WTC11 (cell line): ENCODE results near the gene RPS6KB2. TPM values are rescaled to one million over a fixed set of nuclear protein-coding genes. Genes with fewer than 3 reads are reported as not detected.

ENCODE experiments used
- ATAC-seq: fragments of 200-7000 bp; cut with Tn5 transposase; 2 replicates; pipeline ENCODE4 v1.10.0; 2021; ENCODE audit warnings: mild to moderate bottlenecking, moderate library complexity
- CTCF ChIA-PET: fragments of 300-600 bp; sonication (Branson Sonifier 250); formaldehyde crosslinking; loops from one replicate; lab custom pipeline; 2021; ENCODE audit warnings: antibody characterized with exemption; lab: Charles Lee
- POLR2A ChIA-PET: fragments of 350-600 bp; sonication (Branson Sonifier 250); formaldehyde crosslinking; loops from one replicate; lab custom pipeline; 2021; ENCODE audit warnings: antibody characterized with exemption; lab: Charles Lee
- DNase-seq: peaks from one replicate; pipeline ENCODE4 v3.0.0; 2021; ENCODE audit warnings: low spot score
- H3K27ac Mint-ChIP-seq: 2 replicates; pipeline ENCODE4 v1.8.0; 2021; ENCODE audit warnings: mixed read lengths
- H3K27me3 Mint-ChIP-seq: 2 replicates; pipeline ENCODE4 v1.8.0; 2021; ENCODE audit warnings: low read depth, mild to moderate bottlenecking, moderate library complexity, mixed read lengths
- H3K36me3 Mint-ChIP-seq: 2 replicates; pipeline ENCODE4 v1.8.0; 2021; ENCODE audit warnings: mixed read lengths
- H3K4me1 Mint-ChIP-seq: 2 replicates; pipeline ENCODE4 v1.8.0; 2022; ENCODE audit warnings: mixed read lengths
- H3K4me3 Mint-ChIP-seq: 2 replicates; pipeline ENCODE4 v1.8.0; 2021; ENCODE audit warnings: mild to moderate bottlenecking, moderate library complexity, mixed read lengths
- H3K9me3 Mint-ChIP-seq: 2 replicates; pipeline ENCODE4 v1.8.0; 2021; ENCODE audit warnings: mixed read lengths
- ARID4B ChIP-seq: sonication (generic); formaldehyde crosslinking; IDR thresholded peaks from 2 replicates; pipeline ENCODE4 v1.8.0; 2023; ENCODE audit warnings: missing genetic modification reagents, mild to moderate bottlenecking, borderline replicate concordance
- GRHL2 ChIP-seq: fragments of 250-450 bp; sonication (Bioruptor Pico); IDR thresholded peaks from 2 replicates; pipeline ENCODE4 v1.8.0; 2022; ENCODE audit warnings: mild to moderate bottlenecking, moderate library complexity; ENCODE audit not compliant: insufficient replicate concordance, severe bottlenecking
- KAT7 ChIP-seq: sonication (generic); formaldehyde crosslinking; IDR thresholded peaks from 2 replicates; pipeline ENCODE4 v1.8.1; 2023; ENCODE audit warnings: missing genetic modification reagents, mild to moderate bottlenecking, borderline replicate concordance
- NFATC4 ChIP-seq: fragments of 250-450 bp; sonication (Bioruptor Pico); IDR thresholded peaks from 2 replicates; pipeline ENCODE4 v1.9.0; 2021; ENCODE audit warnings: mild to moderate bottlenecking
- PRRX2 ChIP-seq: fragments of 250-450 bp; sonication (Bioruptor Pico); IDR thresholded peaks from 2 replicates; pipeline ENCODE4 v1.8.0; 2021; ENCODE audit warnings: mild to moderate bottlenecking
- TCF7 ChIP-seq: sonication (generic); formaldehyde crosslinking; IDR thresholded peaks from 2 replicates; pipeline ENCODE4 v1.8.0; 2022; ENCODE audit warnings: mild to moderate bottlenecking, low read depth, missing genetic modification reagents, moderate library complexity
- TP53 ChIP-seq: sonication (generic); formaldehyde crosslinking; IDR thresholded peaks from 2 replicates; pipeline ENCODE4 v1.8.1; 2023; ENCODE audit warnings: mild to moderate bottlenecking, missing genetic modification reagents
- ZBTB43 ChIP-seq: sonication (generic); formaldehyde crosslinking; IDR thresholded peaks from 2 replicates; pipeline ENCODE4 v1.8.1; 2023; ENCODE audit warnings: mild to moderate bottlenecking, missing genetic modification reagents
- total RNA-seq: library from RNA; stranded (reverse); gene quantifications from 3 replicates; pipeline ENCODE4 v1.2.3, GENCODE V29; 2021
- TF ChIP-seq, protein P1 (sequence below): fragments of 250-450 bp; sonication (Bioruptor Pico); IDR thresholded peaks from 2 replicates; pipeline ENCODE4 v1.9.0; 2021; ENCODE audit warnings: mild to moderate bottlenecking
- TF ChIP-seq, protein P2 (sequence below): fragments of 250-450 bp; sonication (Bioruptor Pico); IDR thresholded peaks from 2 replicates; pipeline ENCODE4 v1.8.0; 2021; ENCODE audit warnings: mild to moderate bottlenecking
- TF ChIP-seq, protein P3 (sequence below): sonication (generic); formaldehyde crosslinking; IDR thresholded peaks from 2 replicates; pipeline ENCODE4 v1.8.1; 2023; ENCODE audit warnings: mild to moderate bottlenecking, missing genetic modification reagents, moderate library complexity
- TF ChIP-seq, protein P4 (sequence below): sonication (generic); formaldehyde crosslinking; IDR thresholded peaks from 2 replicates; pipeline ENCODE4 v1.8.1; 2023; ENCODE audit warnings: mild to moderate bottlenecking, moderate library complexity, missing genetic modification reagents
- TF ChIP-seq, protein P5 (sequence below): sonication (generic); formaldehyde crosslinking; IDR thresholded peaks from 2 replicates; pipeline ENCODE4 v1.8.0; 2022; ENCODE audit warnings: mild to moderate bottlenecking, missing genetic modification reagents

RPS6KB2 gene
- total RNA-seq, 1 experiment from 2014 or later = 54.7 TPM

- TF ChIP-seq, protein P1, sequence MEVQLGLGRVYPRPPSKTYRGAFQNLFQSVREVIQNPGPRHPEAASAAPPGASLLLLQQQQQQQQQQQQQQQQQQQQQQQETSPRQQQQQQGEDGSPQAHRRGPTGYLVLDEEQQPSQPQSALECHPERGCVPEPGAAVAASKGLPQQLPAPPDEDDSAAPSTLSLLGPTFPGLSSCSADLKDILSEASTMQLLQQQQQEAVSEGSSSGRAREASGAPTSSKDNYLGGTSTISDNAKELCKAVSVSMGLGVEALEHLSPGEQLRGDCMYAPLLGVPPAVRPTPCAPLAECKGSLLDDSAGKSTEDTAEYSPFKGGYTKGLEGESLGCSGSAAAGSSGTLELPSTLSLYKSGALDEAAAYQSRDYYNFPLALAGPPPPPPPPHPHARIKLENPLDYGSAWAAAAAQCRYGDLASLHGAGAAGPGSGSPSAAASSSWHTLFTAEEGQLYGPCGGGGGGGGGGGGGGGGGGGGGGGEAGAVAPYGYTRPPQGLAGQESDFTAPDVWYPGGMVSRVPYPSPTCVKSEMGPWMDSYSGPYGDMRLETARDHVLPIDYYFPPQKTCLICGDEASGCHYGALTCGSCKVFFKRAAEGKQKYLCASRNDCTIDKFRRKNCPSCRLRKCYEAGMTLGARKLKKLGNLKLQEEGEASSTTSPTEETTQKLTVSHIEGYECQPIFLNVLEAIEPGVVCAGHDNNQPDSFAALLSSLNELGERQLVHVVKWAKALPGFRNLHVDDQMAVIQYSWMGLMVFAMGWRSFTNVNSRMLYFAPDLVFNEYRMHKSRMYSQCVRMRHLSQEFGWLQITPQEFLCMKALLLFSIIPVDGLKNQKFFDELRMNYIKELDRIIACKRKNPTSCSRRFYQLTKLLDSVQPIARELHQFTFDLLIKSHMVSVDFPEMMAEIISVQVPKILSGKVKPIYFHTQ (CRISPR knock-in tag) = no peak
- TF ChIP-seq TCF7 = no peak
- no peak for TF ChIP-seq GRHL2 (CRISPR knock-in tag)
- TF ChIP-seq, protein P2, sequence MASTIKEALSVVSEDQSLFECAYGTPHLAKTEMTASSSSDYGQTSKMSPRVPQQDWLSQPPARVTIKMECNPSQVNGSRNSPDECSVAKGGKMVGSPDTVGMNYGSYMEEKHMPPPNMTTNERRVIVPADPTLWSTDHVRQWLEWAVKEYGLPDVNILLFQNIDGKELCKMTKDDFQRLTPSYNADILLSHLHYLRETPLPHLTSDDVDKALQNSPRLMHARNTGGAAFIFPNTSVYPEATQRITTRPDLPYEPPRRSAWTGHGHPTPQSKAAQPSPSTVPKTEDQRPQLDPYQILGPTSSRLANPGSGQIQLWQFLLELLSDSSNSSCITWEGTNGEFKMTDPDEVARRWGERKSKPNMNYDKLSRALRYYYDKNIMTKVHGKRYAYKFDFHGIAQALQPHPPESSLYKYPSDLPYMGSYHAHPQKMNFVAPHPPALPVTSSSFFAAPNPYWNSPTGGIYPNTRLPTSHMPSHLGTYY (CRISPR knock-in tag) = no peak
- no peak for TF ChIP-seq TP53
- TF ChIP-seq, protein P3, sequence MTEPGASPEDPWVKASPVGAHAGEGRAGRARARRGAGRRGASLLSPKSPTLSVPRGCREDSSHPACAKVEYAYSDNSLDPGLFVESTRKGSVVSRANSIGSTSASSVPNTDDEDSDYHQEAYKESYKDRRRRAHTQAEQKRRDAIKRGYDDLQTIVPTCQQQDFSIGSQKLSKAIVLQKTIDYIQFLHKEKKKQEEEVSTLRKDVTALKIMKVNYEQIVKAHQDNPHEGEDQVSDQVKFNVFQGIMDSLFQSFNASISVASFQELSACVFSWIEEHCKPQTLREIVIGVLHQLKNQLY (CRISPR knock-in tag) = no peak
- TF ChIP-seq, protein P4, sequence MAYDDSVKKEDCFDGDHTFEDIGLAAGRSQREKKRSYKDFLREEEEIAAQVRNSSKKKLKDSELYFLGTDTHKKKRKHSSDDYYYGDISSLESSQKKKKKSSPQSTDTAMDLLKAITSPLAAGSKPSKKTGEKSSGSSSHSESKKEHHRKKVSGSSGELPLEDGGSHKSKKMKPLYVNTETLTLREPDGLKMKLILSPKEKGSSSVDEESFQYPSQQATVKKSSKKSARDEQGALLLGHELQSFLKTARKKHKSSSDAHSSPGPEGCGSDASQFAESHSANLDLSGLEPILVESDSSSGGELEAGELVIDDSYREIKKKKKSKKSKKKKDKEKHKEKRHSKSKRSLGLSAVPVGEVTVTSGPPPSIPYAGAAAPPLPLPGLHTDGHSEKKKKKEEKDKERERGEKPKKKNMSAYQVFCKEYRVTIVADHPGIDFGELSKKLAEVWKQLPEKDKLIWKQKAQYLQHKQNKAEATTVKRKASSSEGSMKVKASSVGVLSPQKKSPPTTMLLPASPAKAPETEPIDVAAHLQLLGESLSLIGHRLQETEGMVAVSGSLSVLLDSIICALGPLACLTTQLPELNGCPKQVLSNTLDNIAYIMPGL (CRISPR knock-in tag) = no peak
Measured at GRCh38 chr11:67468056-67468455, 39.8 kb downstream of the RPS6KB2 start (continued).

DNA sequence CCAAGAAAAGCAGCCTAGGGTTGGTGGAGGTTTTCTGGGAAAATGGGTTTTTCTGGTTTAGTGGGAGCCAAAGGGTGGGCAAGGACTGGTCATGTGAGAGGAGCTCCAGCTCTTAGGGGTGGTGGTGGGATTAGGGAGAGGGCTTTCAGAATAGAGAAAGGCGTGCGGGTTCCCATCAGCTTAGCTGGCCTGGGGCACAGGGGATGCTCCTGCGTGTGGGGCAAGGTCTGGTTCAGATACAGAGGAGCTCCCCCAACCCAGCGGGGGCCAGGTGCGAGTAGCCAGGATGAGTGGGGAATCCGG, 40.1 kb downstream of the RPS6KB2 start:
- peaks cover 12% of the 10 kb centered on the region for H3K27me3 Mint-ChIP-seq
- TF ChIP-seq ZBTB43 (CRISPR knock-in tag) = no peak
- TF ChIP-seq KAT7 = no peak
- TF ChIP-seq NFATC4 (CRISPR knock-in tag) = no peak
- TF ChIP-seq, protein P5, sequence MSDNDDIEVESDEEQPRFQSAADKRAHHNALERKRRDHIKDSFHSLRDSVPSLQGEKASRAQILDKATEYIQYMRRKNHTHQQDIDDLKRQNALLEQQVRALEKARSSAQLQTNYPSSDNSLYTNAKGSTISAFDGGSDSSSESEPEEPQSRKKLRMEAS (CRISPR knock-in tag) = peak; percentile 42; the same call in 1 of the 2 replicates
- TF ChIP-seq ARID4B (CRISPR knock-in tag) = 0 out of 2 replicates have a peak, but pooled peaks have one; percentile 13
- no peak for TF ChIP-seq PRRX2
- TF ChIP-seq, all 79 proteins: peak for 2
- Mint-ChIP-seq H3K9me3 (no peaks in the 10 kb centered on the region), H3K4me1 (peaks cover 23% of the 10 kb centered on the region), H3K4me3 (peak overlapping the region; percentile 87), H3K36me3 (no peaks in the 10 kb centered on the region), H3K27ac (0 out of 2 replicates have a peak overlapping the region, but pooled peaks have one; percentile 42)
- ATAC-seq (no peak), DNase-seq (no peak)
- ChIA-PET POLR2A (interaction anchor here (0.6 to 1.7 kb wide), 9 partner anchors 9 to 115 kb away, joined by 3 to 8 read pairs (median 3); partner anchors contain the start of genes AIP, CORO1B, PPP1CA and PTPRCAP), CTCF (interaction anchor here (0.6 to 2.8 kb wide), 18 partner anchors 8 to 146 kb away, joined by 3 to 28 read pairs (median 4); partner anchors contain the start of genes CLCF1, PITPNM1, POLD4 and PPP1CA)
